SK-N-SH (cell line): ENCODE results near the gene DCANP1. TPM values are rescaled to one million over a fixed set of nuclear protein-coding genes. Genes with fewer than 3 reads are reported as not detected.

Source experiments
- CTCF ChIA-PET: fragments of 300-600, 350-600 bp; formaldehyde crosslinking; extraction: SDS; loops from one replicate; lab custom pipeline; 2021; lab: Yijun Ruan, JAX
- POLR2A ChIA-PET: fragments of 350-600 bp; sonication (Branson Sonifier 250); formaldehyde crosslinking; extraction: SDS; loops from one replicate; lab custom pipeline; 2020; ENCODE audit warnings: antibody characterized with exemption, inconsistent platforms; lab: Yijun Ruan, JAX
- DNase-seq: peaks from one replicate; pipeline ENCODE4 v3.0.0; 2012
- H2AFZ ChIP-seq: fragments of 200-600 bp; sonication (generic); 2 replicates; pipeline ENCODE4 v1.8.1; 2016; ENCODE audit warnings: antibody characterized with exemption, mild to moderate bottlenecking, low read depth
- H3F3A ChIP-seq: fragments of 200-600 bp; sonication (generic); replicated peaks from 2 replicates; pipeline ENCODE3; 2016; ENCODE audit warnings: antibody characterized with exemption, mild to moderate bottlenecking; ENCODE audit not compliant: insufficient read depth
- H3K27ac ChIP-seq, 2 experiments: fragments of 200-500 bp in 1 of 2; fragments of 200-600 bp in 1 of 2; sonication (Bioruptor generic) in 1 of 2; sonication (generic), shearing (Covaris generic) in 1 of 2; 2 replicates each; pipeline versions ENCODE4 v1.5.1 to v1.6.1; 2014 to 2016; ENCODE audit warnings: low read depth in 2 of 2, inconsistent platforms in 1 of 2, low read length in 1 of 2, mild to moderate bottlenecking in 1 of 2, mixed read lengths in 1 of 2
- H3K27me3 ChIP-seq: fragments of 200-600 bp; sonication (generic), shearing (Covaris generic); 2 replicates; pipeline ENCODE4 v1.6.1; 2016; ENCODE audit warnings: mixed run types; ENCODE audit not compliant: insufficient read depth
- H3K36me3 ChIP-seq, 2 experiments: fragments of 200-500 bp in 1 of 2; fragments of 200-600 bp in 1 of 2; sonication (Bioruptor generic) in 1 of 2; sonication (generic) in 1 of 2; replicated peaks in 1 of 2; 2 replicates each; pipeline versions ENCODE3 to v1.5.1; 2014 to 2016; ENCODE audit warnings: low read length in 1 of 2, mild to moderate bottlenecking in 1 of 2; ENCODE audit not compliant: insufficient read depth in 2 of 2, control insufficient read depth in 1 of 2
- H3K4me1 ChIP-seq, 2 experiments: fragments of 200-500 bp in 1 of 2; fragments of 200-600 bp in 1 of 2; sonication (Bioruptor generic) in 1 of 2; sonication (generic), shearing (Covaris generic) in 1 of 2; 2 replicates each; pipeline versions ENCODE4 v1.5.1 to v1.6.1; 2014 to 2016; ENCODE audit warnings: low read depth in 1 of 2, low read length in 1 of 2, mixed run types in 1 of 2; ENCODE audit not compliant: insufficient read depth in 2 of 2, control insufficient read depth in 1 of 2
- H3K4me2 ChIP-seq: fragments of 200-600 bp; sonication (generic), shearing (Covaris generic); 2 replicates; pipeline ENCODE4 v1.6.1; 2017; ENCODE audit warnings: mixed run types
- H3K4me3 ChIP-seq, 2 experiments: fragments of 200-500 bp in 1 of 2; fragments of 200-600 bp in 1 of 2; sonication (Bioruptor generic) in 1 of 2; sonication (generic), shearing (Covaris generic) in 1 of 2; 2 replicates each; pipeline versions ENCODE4 v1.5.1 to v1.8.1; 2014 to 2016; ENCODE audit warnings: low read depth in 2 of 2, inconsistent platforms in 1 of 2, low read length in 1 of 2, mild to moderate bottlenecking in 1 of 2, mixed read lengths in 1 of 2, moderate library complexity in 1 of 2
- H3K79me2 ChIP-seq: fragments of 200-600 bp; sonication (generic); 2 replicates; pipeline ENCODE4 v1.8.1; 2017; ENCODE audit warnings: mild to moderate bottlenecking; ENCODE audit not compliant: insufficient read depth
- H3K9ac ChIP-seq: fragments of 200-600 bp; sonication (generic); 2 replicates; pipeline ENCODE4 v1.6.1; 2017; ENCODE audit warnings: mixed run types
- H3K9me2 ChIP-seq: fragments of 200-600 bp; sonication (generic); 2 replicates; pipeline ENCODE4 v1.6.1; 2017; ENCODE audit warnings: mixed run types
- H3K9me3 ChIP-seq: fragments of 200-600 bp; sonication (generic); 2 replicates; pipeline ENCODE4 v1.6.1; 2017; ENCODE audit warnings: mixed run types, mild to moderate bottlenecking, moderate library complexity
- H4K20me1 ChIP-seq: fragments of 200-600 bp; sonication (generic); 2 replicates; pipeline ENCODE4 v1.6.1; 2017; ENCODE audit warnings: mild to moderate bottlenecking, mixed run types; ENCODE audit not compliant: insufficient read depth
- CHD2 ChIP-seq: fragments of 150-350 bp; IDR thresholded peaks from 2 replicates; pipeline ENCODE4 v1.6.1; 2018; ENCODE audit warnings: low read length; ENCODE audit not compliant: partially characterized antibody
- ELF1 ChIP-seq: IDR thresholded peaks from 2 replicates; pipeline ENCODE4 v1.4.0; 2012
- FOSL2 ChIP-seq: IDR thresholded peaks from 2 replicates; pipeline ENCODE4 v1.4.0; 2012; ENCODE audit warnings: low read depth, mild to moderate bottlenecking, moderate library complexity, borderline replicate concordance
- FOXJ3 ChIP-seq: sonication (generic); formaldehyde crosslinking; IDR thresholded peaks from 2 replicates; pipeline ENCODE4 v1.5.1; 2020; ENCODE audit warnings: mild to moderate bottlenecking, missing genetic modification reagents
- FOXM1 ChIP-seq: IDR thresholded peaks from 2 replicates; pipeline ENCODE4 v1.4.0; 2012; ENCODE audit warnings: low read depth, mild to moderate bottlenecking
- JUND ChIP-seq: IDR thresholded peaks from 2 replicates; pipeline ENCODE4 v1.4.0; 2012
- NRF1 ChIP-seq: IDR thresholded peaks from 2 replicates; pipeline ENCODE4 v1.6.1; 2012; ENCODE audit warnings: low read depth, mild to moderate bottlenecking, low read length
- RFX5 ChIP-seq: IDR thresholded peaks from 2 replicates; pipeline ENCODE4 v1.6.1; 2012; ENCODE audit warnings: mild to moderate bottlenecking, improper control_type of control experiment, low read length
- RXRA ChIP-seq: IDR thresholded peaks from 2 replicates; pipeline ENCODE4 v1.4.0; 2012; ENCODE audit warnings: low read depth, mild to moderate bottlenecking, borderline replicate concordance
- SIN3A ChIP-seq: IDR thresholded peaks from 2 replicates; pipeline ENCODE4 v1.6.1; 2012; ENCODE audit warnings: low read depth, mild to moderate bottlenecking, low read length, moderate library complexity, borderline replicate concordance
- SMC3 ChIP-seq: IDR thresholded peaks from 2 replicates; pipeline ENCODE4 v1.6.1; 2012; ENCODE audit warnings: low read depth, low read length, improper control_type of control experiment
- TCF12 ChIP-seq: IDR thresholded peaks from 2 replicates; pipeline ENCODE4 v1.4.0; 2012
- TEAD4 ChIP-seq: IDR thresholded peaks from 2 replicates; pipeline ENCODE4 v1.4.0; 2012; ENCODE audit warnings: mild to moderate bottlenecking, borderline replicate concordance; ENCODE audit not compliant: insufficient read depth
- WGBS: methylation state at CpG from one replicate; pipeline ENCODE4 v1.1.6; 2017; ENCODE audit warnings: low lambda C conversion rate; 5-methylcytosine and 5-hydroxymethylcytosine counted together
- polyA plus RNA-seq, 3 experiments: library from polyadenylated mRNA; depleted of rRNA; stranded (reverse); fragments of >200 nt; gene quantifications; 2 replicates each; pipeline ENCODE4 v1.2.3, GENCODE V29; 2012
- TF ChIP-seq, protein P1 (sequence below): IDR thresholded peaks from 2 replicates; pipeline ENCODE4; 2012
- TF ChIP-seq, protein P2 (sequence below): IDR thresholded peaks from 2 replicates; pipeline ENCODE4 v1.4.0; 2012; ENCODE audit warnings: low read depth, borderline replicate concordance
- TF ChIP-seq, protein P3 (sequence below): fragments of 150-350 bp; IDR thresholded peaks from 2 replicates; pipeline ENCODE4 v1.6.1; 2017; ENCODE audit warnings: antibody characterized with exemption, low read length, low read depth, borderline replicate concordance
- TF ChIP-seq, protein P4 (sequence below): fragments of 150-350 bp; IDR thresholded peaks from 2 replicates; pipeline ENCODE4 v1.6.1; 2016; ENCODE audit warnings: mild to moderate bottlenecking, low read depth, low read length

Gene DCANP1
- polyA plus RNA-seq, 1 of the 3 experiments (the other 2 are of a cell fraction): not detected

DNA sequence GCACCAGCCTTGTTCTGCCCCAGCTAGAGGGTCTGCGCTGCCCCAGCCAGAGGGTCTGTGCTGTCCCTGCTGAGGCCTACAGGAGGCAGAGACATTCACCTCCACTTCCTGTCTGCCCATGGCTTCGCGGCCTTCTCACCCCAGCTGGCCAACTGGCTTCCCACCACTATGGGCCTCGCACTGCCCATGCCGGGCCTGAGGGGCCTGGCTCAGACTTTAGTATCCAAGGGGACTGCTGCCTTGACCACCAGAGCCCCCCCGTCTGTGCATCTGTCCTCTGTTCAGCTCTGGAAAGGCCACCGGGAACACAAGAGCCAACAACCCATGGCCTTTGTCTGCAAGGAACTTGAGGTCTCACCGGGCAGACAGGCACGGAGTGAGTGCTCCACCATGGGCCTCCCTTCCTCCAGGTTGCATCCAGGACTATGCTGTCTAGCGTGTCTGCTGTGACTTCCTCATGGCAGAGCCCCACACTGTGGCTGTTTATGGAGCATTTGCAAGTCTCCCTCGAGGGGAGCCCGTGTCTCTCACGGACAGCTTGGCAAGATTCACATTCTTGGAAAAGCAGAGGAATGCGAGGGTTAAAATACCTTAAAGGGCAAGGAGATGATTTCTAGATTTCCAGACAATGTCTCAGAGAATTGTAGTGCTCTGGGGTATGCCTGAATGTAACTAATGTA lies 1.7 kb downstream of the DCANP1 start:
- Histone ChIP-seq H2AFZ (no peak overlapping the region), H3K9me3 (no peaks in the 10 kb centered on the region), H3K4me1 (peaks cover 0 to 8% of the 10 kb centered on the region in 2 experiments; a peak in 1 of 4 replicates), H4K20me1 (no peaks in the 10 kb centered on the region), H3K9me2 (no peaks in the 10 kb centered on the region), H3K36me3 (no peaks in the 10 kb centered on the region), H3K27ac (no peak overlapping the region), H3F3A (no peaks in the 10 kb centered on the region), H3K4me2 (no peak overlapping the region), H3K27me3 (peaks cover 6% of the 10 kb centered on the region; the same call in 1 of the 2 replicates), H3K4me3 (no peak overlapping the region), H3K79me2 (no peaks in the 10 kb centered on the region), H3K9ac (no peak overlapping the region)
- WGBS: 70% methylated on average over 7 of the region's 14 CpGs
- TF ChIP-seq TCF12 (no peak), JUND (no peak), RFX5 (no peak), TEAD4 (no peak), FOSL2 (no peak), FOXJ3 (CRISPR knock-in tag) (no peak), CHD2 (no peak), ELF1 (no peak), SIN3A (no peak), RXRA (no peak), NRF1 (no peak), SMC3 (no peak)
- TF ChIP-seq, protein P1, sequence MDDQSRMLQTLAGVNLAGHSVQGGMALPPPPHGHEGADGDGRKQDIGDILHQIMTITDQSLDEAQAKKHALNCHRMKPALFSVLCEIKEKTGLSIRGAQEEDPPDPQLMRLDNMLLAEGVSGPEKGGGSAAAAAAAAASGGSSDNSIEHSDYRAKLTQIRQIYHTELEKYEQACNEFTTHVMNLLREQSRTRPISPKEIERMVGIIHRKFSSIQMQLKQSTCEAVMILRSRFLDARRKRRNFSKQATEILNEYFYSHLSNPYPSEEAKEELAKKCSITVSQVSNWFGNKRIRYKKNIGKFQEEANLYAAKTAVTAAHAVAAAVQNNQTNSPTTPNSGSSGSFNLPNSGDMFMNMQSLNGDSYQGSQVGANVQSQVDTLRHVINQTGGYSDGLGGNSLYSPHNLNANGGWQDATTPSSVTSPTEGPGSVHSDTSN: no peak
- CTCF ChIA-PET: interaction anchor here (0.9 to 5.5 kb wide), 6 partner anchors 11 to 116 kb away, joined by 3 to 50 read pairs (median 10); no protein-coding TSS in a partner anchor
- DNase-seq: no peak
- POLR2A ChIA-PET: no interaction called here

DNA sequence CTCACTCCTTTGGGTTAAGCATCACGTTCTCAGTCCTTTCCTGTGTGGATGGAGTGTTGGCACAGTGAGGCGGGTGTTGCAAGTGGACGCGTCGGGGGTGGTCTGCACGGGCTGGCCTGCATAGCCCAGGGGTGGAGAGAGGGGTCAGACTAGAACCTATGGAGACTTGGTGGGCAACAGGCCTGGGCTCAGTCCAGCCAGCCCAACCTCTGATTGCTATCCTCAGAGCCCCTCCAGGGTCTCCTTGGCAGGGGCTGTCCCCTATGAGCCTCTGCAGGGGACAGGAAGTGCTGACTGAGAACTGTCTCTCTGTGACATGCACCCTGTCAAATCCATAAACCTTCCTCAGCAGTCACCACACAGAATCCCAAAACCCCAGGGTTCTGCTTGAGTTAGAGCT lies 2.3 kb downstream of the DCANP1 start:
- POLR2A ChIA-PET: no interaction called here
- H3K36me3 ChIP-seq: no peaks in the 10 kb centered on the region
- no peak overlapping the region for H3K4me3 ChIP-seq

More for the DNA sequence above, 2.3 kb downstream of the DCANP1 start:
- Histone ChIP-seq H3F3A (no peaks in the 10 kb centered on the region), H3K9me2 (no peaks in the 10 kb centered on the region), H3K27ac (no peak overlapping the region), H3K4me2 (no peak overlapping the region), H3K27me3 (peaks cover under 1% of the 10 kb centered on the region; the same call in 1 of the 2 replicates), H3K79me2 (no peaks in the 10 kb centered on the region), H4K20me1 (no peaks in the 10 kb centered on the region), H3K4me1 (peaks cover 0 to 10% of the 10 kb centered on the region in 2 experiments; a peak in 1 of 4 replicates), H3K9me3 (no peaks in the 10 kb centered on the region), H2AFZ (no peak overlapping the region), H3K9ac (no peak overlapping the region)
- TF ChIP-seq, protein P2, sequence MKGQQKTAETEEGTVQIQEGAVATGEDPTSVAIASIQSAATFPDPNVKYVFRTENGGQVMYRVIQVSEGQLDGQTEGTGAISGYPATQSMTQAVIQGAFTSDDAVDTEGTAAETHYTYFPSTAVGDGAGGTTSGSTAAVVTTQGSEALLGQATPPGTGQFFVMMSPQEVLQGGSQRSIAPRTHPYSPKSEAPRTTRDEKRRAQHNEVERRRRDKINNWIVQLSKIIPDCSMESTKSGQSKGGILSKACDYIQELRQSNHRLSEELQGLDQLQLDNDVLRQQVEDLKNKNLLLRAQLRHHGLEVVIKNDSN: no peak
- TF ChIP-seq CHD2 (no peak), FOXM1 (no peak), FOSL2 (no peak)
- TF ChIP-seq, protein P3, sequence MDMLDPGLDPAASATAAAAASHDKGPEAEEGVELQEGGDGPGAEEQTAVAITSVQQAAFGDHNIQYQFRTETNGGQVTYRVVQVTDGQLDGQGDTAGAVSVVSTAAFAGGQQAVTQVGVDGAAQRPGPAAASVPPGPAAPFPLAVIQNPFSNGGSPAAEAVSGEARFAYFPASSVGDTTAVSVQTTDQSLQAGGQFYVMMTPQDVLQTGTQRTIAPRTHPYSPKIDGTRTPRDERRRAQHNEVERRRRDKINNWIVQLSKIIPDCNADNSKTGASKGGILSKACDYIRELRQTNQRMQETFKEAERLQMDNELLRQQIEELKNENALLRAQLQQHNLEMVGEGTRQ: no peak
- TF ChIP-seq, protein P4, sequence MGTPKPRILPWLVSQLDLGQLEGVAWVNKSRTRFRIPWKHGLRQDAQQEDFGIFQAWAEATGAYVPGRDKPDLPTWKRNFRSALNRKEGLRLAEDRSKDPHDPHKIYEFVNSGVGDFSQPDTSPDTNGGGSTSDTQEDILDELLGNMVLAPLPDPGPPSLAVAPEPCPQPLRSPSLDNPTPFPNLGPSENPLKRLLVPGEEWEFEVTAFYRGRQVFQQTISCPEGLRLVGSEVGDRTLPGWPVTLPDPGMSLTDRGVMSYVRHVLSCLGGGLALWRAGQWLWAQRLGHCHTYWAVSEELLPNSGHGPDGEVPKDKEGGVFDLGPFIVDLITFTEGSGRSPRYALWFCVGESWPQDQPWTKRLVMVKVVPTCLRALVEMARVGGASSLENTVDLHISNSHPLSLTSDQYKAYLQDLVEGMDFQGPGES: no peak
- WGBS: 82% methylated on average over 5 of the region's 6 CpGs
- no peak for DNase-seq
- CTCF ChIA-PET: interaction anchor here (0.7 to 4.3 kb wide), 6 partner anchors 12 to 385 kb away, joined by 3 to 50 read pairs (median 3); no protein-coding TSS in a partner anchor
